Urinary bladder (tissue), 4 donors: Measurements from ENCODE around the gene ZBP1. TPM values are rescaled to one million over a fixed set of nuclear protein-coding genes. Genes with fewer than 3 reads are reported as not detected.

Source experiments
- DNase-seq: peaks from one replicate; pipeline ENCODE4 v3.0.0-alpha.2; 2015; ENCODE audit errors: extremely low spot score
- H3K27ac ChIP-seq: one replicate; pipeline ENCODE4 v1.5.1; 2013; ENCODE audit warnings: low read depth, mild to moderate bottlenecking, moderate library complexity
- H3K36me3 ChIP-seq: one replicate; pipeline ENCODE4 v1.6.1; 2013; ENCODE audit warnings: mild to moderate bottlenecking, moderate library complexity; ENCODE audit not compliant: insufficient read depth
- H3K4me1 ChIP-seq: one replicate; pipeline ENCODE4 v1.6.1; 2013; ENCODE audit warnings: mild to moderate bottlenecking, moderate library complexity; ENCODE audit not compliant: insufficient read depth
- H3K4me3 ChIP-seq: one replicate; pipeline ENCODE4 v1.5.1; 2013; ENCODE audit warnings: low read depth, low read length
- WGBS: extraction: QIAGEN DNeasy Blood & Tissue Kit; methylation state at CpG from one replicate; pipeline ENCODE4 v1.1.7; 2013; 5-methylcytosine and 5-hydroxymethylcytosine counted together
- polyA plus RNA-seq: library from polyadenylated mRNA; stranded (reverse); fragments of 200-250 nt; gene quantifications from one replicate; pipeline ENCODE4 v1.2.3, GENCODE V29; 2013
- total RNA-seq: library from RNA; depleted of rRNA; stranded (reverse); fragments of >200 nt; gene quantifications from one replicate; pipeline ENCODE4 v1.2.3, GENCODE V29; 2014
- donor health status: healthy with polysubstance abuse.
- donor health status: healthy.

Gene ZBP1
- total and polyA plus RNA-seq, 2 donors = 0.46 TPM; not detected in 1

DNA sequence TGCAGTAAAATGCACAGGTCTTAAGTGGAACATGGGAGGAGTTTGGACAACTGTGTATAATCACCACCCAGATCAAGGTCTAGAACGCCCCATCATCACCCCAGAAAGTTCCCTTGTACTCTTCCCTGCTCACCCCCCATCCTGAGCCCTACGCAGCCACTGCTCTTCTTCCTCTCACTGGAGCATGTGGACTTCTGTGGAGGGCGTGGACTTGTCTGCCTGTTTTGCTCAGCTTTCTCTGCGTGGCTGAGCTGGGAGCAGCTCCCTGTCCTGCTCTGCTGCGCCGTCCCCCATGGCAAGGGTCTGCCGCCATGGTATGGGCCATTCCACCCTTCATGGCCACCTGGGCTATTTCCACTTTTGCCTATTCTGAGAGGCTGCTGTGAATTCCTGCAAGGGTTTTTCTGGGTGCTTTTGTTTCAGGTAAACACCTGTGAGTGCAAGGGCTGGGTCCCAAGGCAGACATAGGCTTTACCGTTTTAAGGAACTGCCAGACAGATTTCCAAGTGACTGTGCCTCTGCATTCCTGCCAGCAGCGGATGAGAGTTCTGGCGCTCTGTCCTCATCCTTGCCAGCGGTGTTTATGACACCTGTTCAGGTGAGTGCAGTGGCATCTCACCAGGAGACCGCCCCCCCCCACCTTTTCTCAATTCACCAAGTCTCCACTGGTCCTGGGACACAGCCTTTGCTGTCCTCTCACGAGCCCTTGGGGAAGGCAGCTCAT is 39.6 kb downstream of the ZBP1 start:
- Histone ChIP-seq H3K36me3 (no peaks in the 10 kb centered on the region), H3K4me3 (no peak overlapping the region), H3K4me1 (no peaks in the 10 kb centered on the region), H3K27ac (no peak overlapping the region)
- 87% methylated on average over 13 of the region's 13 CpGs for WGBS
- DNase-seq = no peak

DNA sequence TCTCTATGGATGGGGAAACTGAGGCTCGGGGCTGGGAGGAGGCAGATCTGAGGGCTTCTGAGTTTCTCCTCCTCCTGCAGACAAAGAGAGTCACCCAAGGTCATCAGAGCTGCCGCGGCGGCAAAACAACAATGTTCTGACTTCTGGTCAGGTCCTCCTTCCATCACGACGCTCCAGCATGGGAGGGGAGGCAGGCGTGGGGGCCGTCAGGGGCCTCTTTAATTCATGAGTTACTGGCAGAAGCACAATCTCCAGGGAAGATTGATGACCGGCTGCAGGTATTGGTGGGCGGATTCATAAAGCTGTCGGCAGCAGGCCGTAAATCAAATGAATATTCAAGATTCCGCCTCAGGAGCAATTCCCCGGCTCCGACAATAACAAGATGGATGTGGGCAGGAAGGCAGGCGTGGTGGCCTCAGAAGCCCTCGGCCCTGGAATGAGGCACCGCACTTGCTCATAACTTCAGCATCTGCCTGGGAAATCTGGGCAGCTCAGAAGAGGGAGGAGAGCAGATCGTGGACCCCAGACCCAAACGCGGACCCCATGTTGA is 40.3 kb downstream of the ZBP1 start:
- 19% methylated on average over 21 of the region's 21 CpGs for WGBS
- Histone ChIP-seq H3K4me3 (no peak overlapping the region), H3K27ac (no peak overlapping the region), H3K4me1 (no peaks in the 10 kb centered on the region), H3K36me3 (no peaks in the 10 kb centered on the region)
- peak; percentile 5 for DNase-seq

- no peak for DNase-seq
- no peaks in the 10 kb centered on the region for H3K4me1 ChIP-seq
- H3K36me3 ChIP-seq = no peaks in the 10 kb centered on the region
- WGBS = 59% methylated on average over 11 of the region's 11 CpGs
- H3K4me3 ChIP-seq = no peak overlapping the region
- H3K27ac ChIP-seq = no peak overlapping the region
These were observed 40.8 kb downstream of the ZBP1 start for GRCh38 chr20:57579331-57579897.

DNA sequence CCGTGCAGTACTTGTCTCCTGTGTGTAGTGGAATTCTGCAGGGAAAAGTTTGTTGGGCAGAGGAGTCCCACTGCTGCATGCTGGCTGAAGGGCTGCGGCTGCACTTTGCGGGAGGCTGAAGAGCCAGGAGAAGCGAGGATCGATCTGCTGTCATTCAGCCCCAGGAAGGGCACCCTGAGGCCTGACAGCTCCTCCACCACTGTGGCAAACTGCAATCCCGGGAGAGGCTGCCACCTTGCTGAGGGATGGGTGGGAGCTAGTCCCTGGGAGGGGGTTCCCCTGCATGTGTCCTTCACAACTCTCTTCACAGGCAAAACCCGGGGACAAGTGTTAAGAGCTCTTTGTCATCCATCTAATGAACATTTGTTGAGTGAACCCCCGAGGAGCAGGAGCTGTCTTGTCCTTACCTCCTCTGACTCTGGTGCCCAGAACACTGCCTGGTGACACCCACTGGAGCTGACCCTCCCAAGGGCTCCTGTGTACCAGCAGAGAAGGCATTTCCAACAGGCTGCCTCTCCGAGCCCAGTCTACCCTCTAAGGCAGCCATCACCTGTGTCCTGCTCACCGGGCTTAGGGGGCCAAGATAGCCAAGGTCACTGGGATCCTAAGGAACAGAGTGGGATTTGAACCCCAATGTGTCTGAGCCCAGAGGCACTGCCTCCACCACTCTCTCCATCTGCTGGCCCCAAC is 41.6 kb downstream of the ZBP1 start:
- DNase-seq = no peak
- Histone ChIP-seq H3K27ac (no peak overlapping the region), H3K36me3 (no peaks in the 10 kb centered on the region), H3K4me3 (no peak overlapping the region), H3K4me1 (no peaks in the 10 kb centered on the region)
- 81% methylated on average over 10 of the region's 10 CpGs for WGBS

DNA sequence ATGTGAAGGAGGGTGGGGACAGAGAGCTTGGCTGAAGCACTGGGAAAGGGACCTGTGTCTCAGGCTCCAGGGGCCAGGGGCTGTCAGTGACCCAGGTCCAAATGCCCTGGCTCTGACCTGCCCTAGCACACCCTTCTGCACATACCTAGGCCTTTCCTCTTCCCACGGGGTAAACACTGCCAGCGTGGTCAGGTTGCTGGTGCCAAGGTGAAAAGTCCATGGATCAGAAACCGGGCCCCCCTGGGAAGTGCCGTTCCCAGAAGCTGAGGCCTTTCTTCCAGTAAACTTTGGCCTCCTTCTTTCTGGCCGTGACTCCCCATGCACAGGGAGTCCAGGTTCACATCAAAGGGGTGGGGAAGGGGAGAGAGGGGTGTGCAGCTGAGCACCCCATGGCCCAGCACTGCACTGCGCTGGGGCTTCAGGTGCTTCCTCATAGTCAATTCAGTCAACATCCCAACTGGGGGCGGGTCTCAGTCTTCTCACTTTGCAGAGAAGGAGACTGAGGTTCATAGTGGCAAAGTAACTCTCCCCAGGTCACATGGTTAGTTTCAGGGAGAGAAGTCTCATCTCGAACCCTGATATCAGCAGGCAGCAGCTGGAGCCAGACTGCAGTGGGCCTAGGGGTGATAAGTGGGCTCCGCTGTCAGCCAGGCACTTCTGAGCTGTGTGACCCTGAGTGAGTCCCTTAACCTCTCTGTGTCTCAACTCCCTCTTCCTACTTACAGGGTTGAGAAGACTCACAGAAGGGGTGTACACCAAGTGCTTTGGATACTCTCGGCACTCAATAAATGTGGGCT is 42.3 kb downstream of the ZBP1 start:
- no peaks in the 10 kb centered on the region for H3K4me1 ChIP-seq
- H3K36me3 ChIP-seq = no peaks in the 10 kb centered on the region
- no peak for DNase-seq
- 77% methylated on average over 10 of the region's 10 CpGs for WGBS
- no peak overlapping the region for H3K4me3 ChIP-seq
- no peak overlapping the region for H3K27ac ChIP-seq

GRCh38 chr20:57576617-57577550 is 43.3 kb downstream of the ZBP1 start:
- H3K27ac ChIP-seq = no peak overlapping the region
- no peak overlapping the region for H3K4me3 ChIP-seq
- no peaks in the 10 kb centered on the region for H3K4me1 ChIP-seq
- no peaks in the 10 kb centered on the region for H3K36me3 ChIP-seq
- WGBS = 71% methylated on average over 6 of the region's 6 CpGs
- no peak for DNase-seq

- no peaks in the 10 kb centered on the region for H3K36me3 ChIP-seq
- no peak overlapping the region for H3K27ac ChIP-seq
- no peak overlapping the region for H3K4me3 ChIP-seq
- WGBS = 69% methylated on average over 2 of the region's 2 CpGs
- no peak for DNase-seq
- H3K4me1 ChIP-seq = no peaks in the 10 kb centered on the region
These were observed 44.2 kb downstream of the ZBP1 start for GRCh38 chr20:57576002-57576401.

DNA sequence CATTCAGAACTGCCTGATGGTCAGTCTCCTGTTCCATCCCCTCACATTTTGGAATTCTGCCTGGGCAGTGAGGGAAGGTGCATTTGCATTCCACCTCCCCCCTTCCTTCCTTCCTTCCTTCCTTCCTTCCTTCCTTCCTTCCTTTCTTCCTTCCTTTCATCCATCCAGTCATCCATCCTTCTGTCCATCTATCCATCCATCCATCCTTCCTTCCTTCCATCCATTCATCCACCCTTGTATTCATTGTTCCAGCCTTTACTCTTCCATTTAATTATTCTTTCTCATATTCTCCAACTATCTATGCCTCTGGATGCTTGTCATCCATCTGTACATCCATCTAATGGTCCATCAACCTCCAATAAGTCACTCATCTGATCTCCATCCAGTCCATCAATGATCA is 45.3 kb downstream of the ZBP1 start:
- H3K36me3 ChIP-seq = no peaks in the 10 kb centered on the region
- no peak for DNase-seq

DNA sequence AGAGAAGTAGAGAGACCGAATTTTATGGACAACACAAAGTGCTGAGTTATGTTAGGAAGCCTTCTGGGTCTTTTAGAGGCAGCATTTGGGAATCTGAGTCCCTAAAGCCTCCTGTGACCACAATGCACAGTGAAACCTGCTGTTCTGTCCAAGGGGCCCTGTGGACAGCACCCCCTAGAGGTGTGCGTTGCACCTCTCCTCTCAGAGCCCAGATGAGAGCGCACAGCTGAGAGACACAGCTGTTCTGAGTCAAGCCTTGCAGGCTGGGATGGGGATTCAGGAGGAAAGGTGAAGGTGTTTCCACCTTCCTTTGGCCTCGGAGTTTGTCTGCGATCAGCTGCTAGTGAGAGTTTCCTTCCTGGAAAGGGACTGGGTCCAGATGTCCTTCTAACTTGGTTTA is 46.3 kb downstream of the ZBP1 start:
- H3K36me3 ChIP-seq = no peaks in the 10 kb centered on the region
- no peak overlapping the region for H3K4me3 ChIP-seq
- no peak for DNase-seq
- no peaks in the 10 kb centered on the region for H3K4me1 ChIP-seq
- 56% methylated on average over 5 of the region's 5 CpGs for WGBS
- H3K27ac ChIP-seq = no peak overlapping the region

More for the DNA sequence above, 45.3 kb downstream of the ZBP1 start:
- H3K27ac ChIP-seq = no peak overlapping the region
- no peaks in the 10 kb centered on the region for H3K4me1 ChIP-seq
- no peak overlapping the region for H3K4me3 ChIP-seq

DNA sequence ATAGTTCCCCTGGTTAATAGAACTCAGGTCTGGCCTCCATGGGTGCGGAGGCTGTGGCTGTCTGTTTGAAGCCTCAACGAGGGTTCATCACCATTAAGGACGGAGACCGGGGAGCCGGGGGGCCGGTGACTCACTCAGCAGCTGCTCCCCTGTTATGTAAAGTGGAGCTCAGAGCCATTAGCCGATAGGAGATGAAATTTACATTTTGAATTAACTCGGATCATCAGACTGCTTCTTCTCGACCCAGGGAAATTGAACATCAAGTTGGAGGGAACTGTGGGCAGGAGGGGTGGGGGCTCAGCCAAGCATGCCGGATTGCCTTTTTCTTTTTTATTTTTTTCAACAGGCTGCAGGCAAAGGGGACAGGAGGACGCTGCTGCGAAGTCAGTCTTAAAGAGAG is 47.0 kb downstream of the ZBP1 start:
- H3K27ac ChIP-seq = no peak overlapping the region
- no peak for DNase-seq
- H3K36me3 ChIP-seq = no peaks in the 10 kb centered on the region
- H3K4me3 ChIP-seq = no peak overlapping the region
- WGBS = 49% methylated on average over 12 of the region's 12 CpGs
- no peaks in the 10 kb centered on the region for H3K4me1 ChIP-seq

DNA sequence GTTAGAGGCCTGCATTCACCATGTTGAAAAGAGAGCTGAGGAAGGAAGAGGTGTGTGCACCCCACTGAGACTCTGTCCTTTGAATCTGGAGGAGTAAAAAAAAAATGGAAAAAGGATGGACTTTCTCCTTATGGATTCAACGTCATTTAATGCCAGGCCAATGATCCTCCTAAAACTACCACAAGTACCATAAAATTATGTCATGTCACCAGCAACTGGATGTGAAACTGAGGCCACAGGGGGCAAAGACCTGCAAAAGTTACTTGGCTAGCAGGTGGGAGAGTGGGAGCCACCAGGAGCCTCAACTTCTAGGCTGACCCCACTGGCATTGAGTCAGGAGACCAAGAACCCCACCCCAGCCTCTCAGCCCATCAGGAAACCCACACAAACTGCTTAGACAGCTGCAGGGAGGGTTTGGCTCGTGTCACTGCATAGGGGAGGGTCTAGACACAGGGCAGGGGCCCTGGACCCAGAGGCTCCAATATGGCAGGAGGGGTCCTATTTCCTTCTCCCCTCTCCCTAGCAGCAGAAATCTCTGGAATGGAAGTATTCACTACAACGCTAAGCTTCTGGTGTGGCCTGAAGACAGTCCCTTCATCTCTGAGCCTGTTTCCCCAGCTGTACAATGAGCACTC is 48.3 kb downstream of the ZBP1 start:
- Histone ChIP-seq H3K36me3 (no peaks in the 10 kb centered on the region), H3K27ac (no peak overlapping the region), H3K4me3 (no peak overlapping the region), H3K4me1 (no peaks in the 10 kb centered on the region)
- 87% methylated on average over 3 of the region's 3 CpGs for WGBS
- no peak for DNase-seq

- 61% methylated on average over 8 of the region's 8 CpGs for WGBS
- Histone ChIP-seq H3K27ac (no peak overlapping the region), H3K36me3 (no peaks in the 10 kb centered on the region), H3K4me1 (no peaks in the 10 kb centered on the region), H3K4me3 (no peak overlapping the region)
- no peak for DNase-seq
These were observed 49.3 kb downstream of the ZBP1 start for GRCh38 chr20:57570920-57571319.
